ENCODE results near the gene P4HA2. TPM values are rescaled to one million over a fixed set of nuclear protein-coding genes. Genes with fewer than 3 reads are reported as not detected.

Gene P4HA2
- total RNA-seq, 2 experiments from 2014 or later, result 0.32 to 7.2 TPM

DNA sequence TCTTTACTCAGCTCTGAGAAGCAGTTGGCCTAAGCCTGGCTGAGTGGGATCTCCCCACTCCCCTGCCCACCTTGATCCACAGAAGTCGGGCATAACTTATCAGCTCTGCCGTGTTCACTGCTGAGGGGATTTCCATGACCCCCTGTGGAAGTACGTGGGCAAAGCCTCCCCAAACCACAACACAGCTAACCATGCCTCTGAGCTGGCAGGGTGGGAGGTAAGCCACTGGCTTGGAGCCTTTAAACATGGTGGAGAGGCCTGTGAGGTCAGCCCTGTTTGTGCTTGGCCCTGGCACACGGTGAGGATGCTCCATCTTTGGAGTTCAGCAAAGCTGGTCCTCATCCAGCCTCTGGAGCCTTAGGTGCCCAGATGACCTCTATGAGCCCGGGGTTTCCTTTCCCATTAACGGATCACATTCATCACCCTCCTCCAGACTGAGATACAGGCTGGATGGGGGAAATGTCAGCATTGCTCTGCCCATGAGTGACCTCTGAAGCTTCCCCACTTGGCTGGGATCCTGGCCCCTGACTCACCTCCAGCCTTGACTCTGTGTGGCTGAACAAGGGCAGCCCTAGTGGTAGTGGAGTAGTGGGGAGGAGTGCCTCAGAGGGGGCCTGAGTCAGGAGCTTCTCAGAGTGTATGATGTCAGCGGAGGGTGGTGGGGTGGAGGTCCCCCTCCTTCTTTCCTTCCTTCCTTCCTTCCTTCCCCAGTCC lies 36.1 kb upstream of the P4HA2 start:
- no peaks in the 10 kb centered on the region for H4K20me1 ChIP-seq (ENCODE audit: insufficient read depth, low read length)
- no peak overlapping the region for H3K4me3 ChIP-seq (ENCODE audit: low read depth, low read length, poor library complexity, severe bottlenecking)
- H3K9me2 ChIP-seq (ENCODE audit: insufficient read depth, low read length), result no peaks in the 10 kb centered on the region
- no peaks in the 10 kb centered on the region for H3K9me3 ChIP-seq (ENCODE audit: low read length)
- DNase-seq (ENCODE audit: low spot score), result no peak
- TF ChIP-seq CTCF (conservative IDR thresholded peaks at IDR 0.05; ENCODE audit: low read length), result no peak
- TF ChIP-seq EZH2phosphoT487 (IDR thresholded peaks at IDR 0.05; ENCODE audit: borderline replicate concordance, low read depth, low read length), result no peak
- no peak overlapping the region for H2AFZ ChIP-seq (ENCODE audit: low read length)
- CTCF ChIA-PET (ENCODE audit: unreplicated experiment), result no interaction called here
- intact Hi-C loops (cut with micrococcal nuclease; ENCODE audit: unreplicated experiment), result no loop called here
- H3K27ac ChIP-seq (ENCODE audit: low read depth, low read length, poor library complexity, severe bottlenecking), result no peak overlapping the region
- no TSS peak for BruUV-seq (replicated peaks)
- H3K79me2 ChIP-seq (ENCODE audit: insufficient read depth, low read depth, low read length), result no peaks in the 10 kb centered on the region
- no peak overlapping the region for H3K4me2 ChIP-seq (ENCODE audit: low read length)
- H3K4me1 ChIP-seq (ENCODE audit: insufficient read depth, low read length, poor library complexity, severe bottlenecking), result no peaks in the 10 kb centered on the region
- no peaks in the 10 kb centered on the region for H3K36me3 ChIP-seq (ENCODE audit: insufficient read depth, low read length)
- POLR2A ChIA-PET, result no interaction called here

GRCh38 chr5:132262882-132263547 lies 35.4 kb upstream of the P4HA2 start:
- ChIA-PET POLR2A (no interaction called here), CTCF (ENCODE audit: unreplicated experiment) (no interaction called here)
- Histone ChIP-seq H3K4me3 (ENCODE audit: low read depth, low read length, poor library complexity, severe bottlenecking) (no peak overlapping the region), H3K9me3 (ENCODE audit: low read length) (no peaks in the 10 kb centered on the region), H3K79me2 (ENCODE audit: insufficient read depth, low read depth, low read length) (no peaks in the 10 kb centered on the region), H3K9me2 (ENCODE audit: insufficient read depth, low read length) (no peaks in the 10 kb centered on the region), H2AFZ (ENCODE audit: low read length) (no peak overlapping the region), H3K27ac (ENCODE audit: low read depth, low read length, poor library complexity, severe bottlenecking) (no peak overlapping the region), H3K36me3 (ENCODE audit: insufficient read depth, low read length) (no peaks in the 10 kb centered on the region), H3K4me1 (ENCODE audit: insufficient read depth, low read length, poor library complexity, severe bottlenecking) (no peaks in the 10 kb centered on the region), H4K20me1 (ENCODE audit: insufficient read depth, low read length) (no peaks in the 10 kb centered on the region), H3K4me2 (ENCODE audit: low read length) (no peak overlapping the region)
- no peak for DNase-seq (ENCODE audit: low spot score)
- TF ChIP-seq CTCF (conservative IDR thresholded peaks at IDR 0.05; ENCODE audit: low read length), result no peak
- TF ChIP-seq EZH2phosphoT487 (IDR thresholded peaks at IDR 0.05; ENCODE audit: borderline replicate concordance, low read depth, low read length), result no peak
- no TSS peak for BruUV-seq (replicated peaks)
- intact Hi-C loops (cut with micrococcal nuclease; ENCODE audit: unreplicated experiment), result no loop called here
